Hepatic stellate cell (primary cell): Measurements from ENCODE around the gene KCNN3.

Source experiments
- DNase-seq: peaks from one replicate; pipeline ENCODE4 v3.0.0; 2011; ENCODE audit warnings: low spot score

Gene KCNN3

GRCh38 chr1:154661110-154661509, 209.0 kb downstream of the KCNN3 start:
- no peak for DNase-seq

DNA sequence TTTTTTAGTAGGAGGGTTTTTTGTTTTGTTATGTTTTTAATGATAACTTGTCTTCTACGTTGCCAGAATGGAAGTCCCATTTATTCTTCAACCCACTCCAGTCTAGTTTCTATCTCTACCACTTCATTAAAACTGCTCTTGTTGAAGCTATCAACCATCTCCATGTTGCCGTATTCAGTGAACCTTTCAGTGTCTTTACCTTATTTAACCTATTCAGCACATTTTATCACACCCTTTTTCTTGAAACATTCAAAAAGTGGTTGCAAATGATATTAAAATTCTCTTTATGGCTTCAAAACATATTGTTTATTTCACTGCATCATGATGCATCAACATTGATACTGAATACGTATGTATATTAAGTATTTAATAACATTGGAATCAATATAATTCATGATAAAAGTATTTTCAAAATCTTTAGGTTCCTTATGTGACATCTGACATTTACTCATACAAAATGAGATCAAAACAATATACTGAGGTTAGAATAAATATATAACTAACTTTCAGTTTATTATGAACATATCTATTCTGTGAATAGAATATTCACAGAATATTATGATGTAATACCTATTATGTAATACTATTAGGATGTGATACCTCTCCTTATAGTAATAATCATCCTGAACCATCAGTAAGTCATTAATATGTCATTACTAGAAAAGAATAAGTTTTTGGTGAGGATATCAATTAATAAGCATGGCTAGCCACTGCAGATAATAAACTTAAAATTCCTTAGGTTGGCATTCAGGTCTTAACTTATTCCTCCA, 210.1 kb downstream of the KCNN3 start:
- DNase-seq: no peak

DNA sequence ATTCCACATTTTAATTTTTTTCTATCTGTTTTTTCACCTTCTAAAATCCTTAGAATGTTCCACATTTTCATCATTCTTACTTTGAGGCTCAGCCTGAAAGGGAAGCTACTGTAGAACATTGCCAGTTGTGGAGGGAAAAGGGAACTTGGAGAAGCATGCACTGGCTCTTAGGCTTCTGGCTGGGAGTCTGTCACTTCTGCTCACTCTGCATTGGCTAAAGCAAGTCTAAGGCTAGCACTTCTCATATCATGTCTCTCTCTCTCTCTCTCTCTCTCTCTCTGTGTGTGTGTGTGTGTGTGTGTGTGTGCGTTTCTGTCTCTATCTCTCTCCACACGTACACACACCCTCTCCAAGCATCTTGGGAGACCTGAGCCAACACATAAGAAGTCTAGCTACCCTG, 212.5 kb downstream of the KCNN3 start:
- DNase-seq: no peak

- no peak for DNase-seq
Measured at GRCh38 chr1:154652893-154653292, 217.2 kb downstream of the KCNN3 start.
